ENCODE data around the gene PCDH9.
A peak's percentile ranks its signal among the peaks of the same experiment; 100 is the strongest.

The PCDH9 gene

GRCh38 chr13:67075239-67075638 is 154.9 kb downstream of the PCDH9 start:
- Histone ChIP-seq H3K9me2 (ENCODE audit: low read depth, low read length) (no peaks in the 10 kb centered on the region), H4K20me1 (ENCODE audit: insufficient read depth, low read length) (no peaks in the 10 kb centered on the region), H3K4me3 (ENCODE audit: low read depth, low read length, poor library complexity, severe bottlenecking) (peak overlapping the region; percentile 23), H3K27ac (ENCODE audit: low read depth, low read length, poor library complexity, severe bottlenecking) (peak overlapping the region; percentile 9), H3F3A (ENCODE audit: insufficient read depth, low read length) (0 out of 2 replicates have a peak, but pooled peaks cover 7% of the 10 kb centered on the region), H3K9me3 (ENCODE audit: low read length) (peaks cover 4% of the 10 kb centered on the region), H2AFZ (ENCODE audit: low read length) (peak overlapping the region; percentile 38), H3K9ac (ENCODE audit: low read length) (no peak overlapping the region; the same call in 1 of the 2 replicates), H3K36me3 (ENCODE audit: insufficient read depth, low read length) (no peaks in the 10 kb centered on the region), H3K79me2 (ENCODE audit: insufficient read depth, low read length) (no peaks in the 10 kb centered on the region), H3K4me2 (ENCODE audit: low read length) (peak overlapping the region; percentile 48), H3K4me1 (ENCODE audit: insufficient read depth, low read length, severe bottlenecking) (peaks cover 35% of the 10 kb centered on the region), H3K27me3 (ENCODE audit: insufficient read depth, low read length) (no peaks in the 10 kb centered on the region)
- TF ChIP-seq CTCF (IDR thresholded peaks at IDR 0.05; ENCODE audit: low read length) (peak; percentile 58), EZH2 (IDR thresholded peaks at IDR 0.05; ENCODE audit: borderline replicate concordance, low read length) (no peak)

GRCh38 chr13:67071918-67072598 is 158.1 kb downstream of the PCDH9 start:
- H3K79me2 ChIP-seq (ENCODE audit: insufficient read depth, low read length) = no peaks in the 10 kb centered on the region
- H3K27me3 ChIP-seq (ENCODE audit: insufficient read depth, low read length) = no peaks in the 10 kb centered on the region
- no peaks in the 10 kb centered on the region for H3K36me3 ChIP-seq (ENCODE audit: insufficient read depth, low read length)
- TF ChIP-seq EZH2 (IDR thresholded peaks at IDR 0.05; ENCODE audit: borderline replicate concordance, low read length) (no peak), CTCF (IDR thresholded peaks at IDR 0.05; ENCODE audit: low read length) (no peak)
- H3K4me1 ChIP-seq (ENCODE audit: insufficient read depth, low read length, severe bottlenecking) = peaks cover 50% of the 10 kb centered on the region
- H3K27ac ChIP-seq (ENCODE audit: low read depth, low read length, poor library complexity, severe bottlenecking) = peak overlapping the region; percentile 36
- no peak overlapping the region for H3K4me2 ChIP-seq (ENCODE audit: low read length)
- 0 out of 2 replicates have a peak overlapping the region, but pooled peaks have one; percentile 53 for H2AFZ ChIP-seq (ENCODE audit: low read length)
- H3K9me2 ChIP-seq (ENCODE audit: low read depth, low read length) = no peaks in the 10 kb centered on the region
- H4K20me1 ChIP-seq (ENCODE audit: insufficient read depth, low read length) = no peaks in the 10 kb centered on the region
- H3K9ac ChIP-seq (ENCODE audit: low read length) = no peak overlapping the region
- 0 out of 2 replicates have a peak, but pooled peaks cover 7% of the 10 kb centered on the region for H3F3A ChIP-seq (ENCODE audit: insufficient read depth, low read length)
- H3K4me3 ChIP-seq (ENCODE audit: low read depth, low read length, poor library complexity, severe bottlenecking) = no peak overlapping the region
- H3K9me3 ChIP-seq (ENCODE audit: low read length) = peaks cover 4% of the 10 kb centered on the region

GRCh38 chr13:67070306-67070705 is 159.8 kb downstream of the PCDH9 start:
- H3K4me1 ChIP-seq (ENCODE audit: insufficient read depth, low read length, severe bottlenecking) = peaks cover 42% of the 10 kb centered on the region
- H3K9me2 ChIP-seq (ENCODE audit: low read depth, low read length) = no peaks in the 10 kb centered on the region
- peaks cover 7% of the 10 kb centered on the region for H3K9me3 ChIP-seq (ENCODE audit: low read length)
- no peak for TF ChIP-seq CTCF (IDR thresholded peaks at IDR 0.05; ENCODE audit: low read length)
- no peak for TF ChIP-seq EZH2 (IDR thresholded peaks at IDR 0.05; ENCODE audit: borderline replicate concordance, low read length)
- no peaks in the 10 kb centered on the region for H4K20me1 ChIP-seq (ENCODE audit: insufficient read depth, low read length)
- no peaks in the 10 kb centered on the region for H3K36me3 ChIP-seq (ENCODE audit: insufficient read depth, low read length)
- no peak overlapping the region for H3K9ac ChIP-seq (ENCODE audit: low read length)
- H3K27ac ChIP-seq (ENCODE audit: low read depth, low read length, poor library complexity, severe bottlenecking) = peak overlapping the region; percentile 29
- 0 out of 2 replicates have a peak, but pooled peaks cover 7% of the 10 kb centered on the region for H3F3A ChIP-seq (ENCODE audit: insufficient read depth, low read length)
- no peaks in the 10 kb centered on the region for H3K79me2 ChIP-seq (ENCODE audit: insufficient read depth, low read length)
- no peak overlapping the region for H3K4me2 ChIP-seq (ENCODE audit: low read length)
- H3K27me3 ChIP-seq (ENCODE audit: insufficient read depth, low read length) = no peaks in the 10 kb centered on the region
- H3K4me3 ChIP-seq (ENCODE audit: low read depth, low read length, poor library complexity, severe bottlenecking) = no peak overlapping the region
- peak overlapping the region; percentile 60 for H2AFZ ChIP-seq (ENCODE audit: low read length)

Measured in OCI-LY1 (cell line).